PFSK-1 (cell line): Measurements from ENCODE around the gene NEMP1.

Experiments
- FOXP2 ChIP-seq: optimal IDR thresholded peaks from 2 replicates; pipeline ENCODE3; 2011; ENCODE audit warnings: borderline replicate concordance, control low read depth, inconsistent platforms; ENCODE audit not compliant: insufficient read depth; ENCODE audit errors: extremely low read length, extremely low read depth
- POLR2AphosphoS5 ChIP-seq: IDR thresholded peaks from 2 replicates; pipeline ENCODE4 v1.6.1; 2012; ENCODE audit warnings: low read depth, mild to moderate bottlenecking, control low read depth, low read length, moderate library complexity
- REST ChIP-seq, 2 experiments: IDR thresholded peaks; 2 replicates each; pipeline versions ENCODE4 v1.6.1 to v1.8.0; 2011 to 2012; ENCODE audit warnings: low read depth in 2 of 2, low read length in 2 of 2, control low read depth in 1 of 2, inconsistent platforms in 1 of 2, mild to moderate bottlenecking in 1 of 2, moderate library complexity in 1 of 2; ENCODE audit not compliant: insufficient read depth in 1 of 2
- SIN3A ChIP-seq: IDR thresholded peaks from 2 replicates; pipeline ENCODE4 v1.6.1; 2012; ENCODE audit warnings: mild to moderate bottlenecking, low read length, moderate library complexity, borderline replicate concordance; ENCODE audit not compliant: insufficient read depth
- TAF1 ChIP-seq: IDR thresholded peaks from 2 replicates; pipeline ENCODE4 v1.6.1; 2012; ENCODE audit warnings: low read length, control low read depth, borderline replicate concordance; ENCODE audit not compliant: insufficient read depth

NEMP1 gene

GRCh38 chr12:57027011-57027804 lies 51.4 kb downstream of the NEMP1 start:
- TF ChIP-seq TAF1: no peak
- TF ChIP-seq POLR2AphosphoS5: no peak
- no peak for TF ChIP-seq SIN3A
- no peak for TF ChIP-seq REST (IDR thresholded peaks at IDR 0.05; ENCODE audit: insufficient read depth in 1 of 2, low read depth in 2 of 2, low read length in 2 of 2)
- no peak for TF ChIP-seq FOXP2

GRCh38 chr12:57025196-57025595 lies 53.4 kb downstream of the NEMP1 start:
- no peak for TF ChIP-seq REST (IDR thresholded peaks at IDR 0.05; ENCODE audit: insufficient read depth in 1 of 2, low read depth in 2 of 2, low read length in 2 of 2)
- no peak for TF ChIP-seq SIN3A
- no peak for TF ChIP-seq TAF1
- no peak for TF ChIP-seq FOXP2
- TF ChIP-seq POLR2AphosphoS5: no peak

- TF ChIP-seq POLR2AphosphoS5 (no peak), SIN3A (no peak), REST (IDR thresholded peaks at IDR 0.05; ENCODE audit: insufficient read depth in 1 of 2, low read depth in 2 of 2, low read length in 2 of 2) (no peak), TAF1 (no peak), FOXP2 (no peak)
Measured at GRCh38 chr12:57019983-57020719, 58.4 kb downstream of the NEMP1 start.

GRCh38 chr12:57018906-57019305 lies 59.7 kb downstream of the NEMP1 start:
- TF ChIP-seq SIN3A (no peak), POLR2AphosphoS5 (no peak), FOXP2 (no peak), TAF1 (no peak), REST (IDR thresholded peaks at IDR 0.05; ENCODE audit: insufficient read depth in 1 of 2, low read depth in 2 of 2, low read length in 2 of 2) (no peak)
